GM12878 (cell line): ENCODE measurements around the gene BBC3. TPM values are rescaled to one million over a fixed set of nuclear protein-coding genes. Genes with fewer than 3 reads are reported as not detected.

Source experiments
- ATF7 ChIP-seq: fragments of 450-650 bp; IDR thresholded peaks from 2 replicates; pipeline ENCODE4 v1.6.1; 2016; ENCODE audit warnings: low read depth, mild to moderate bottlenecking
- BCL11A ChIP-seq: IDR thresholded peaks from 2 replicates; pipeline ENCODE4 v1.6.1; 2011; ENCODE audit warnings: low read depth, low read length
- CHD1 ChIP-seq: IDR thresholded peaks from 2 replicates; pipeline ENCODE4 v1.6.1; 2012; ENCODE audit warnings: low read depth, low read length, improper control_type of control experiment
- CHD2 ChIP-seq: IDR thresholded peaks from 2 replicates; pipeline ENCODE4 v1.6.1; 2011; ENCODE audit warnings: low read depth, low read length, improper control_type of control experiment, borderline replicate concordance
- CHD4 ChIP-seq: fragments of 200-600 bp; sonication (generic); IDR thresholded peaks from 2 replicates; pipeline ENCODE4 v1.6.1; 2016; ENCODE audit warnings: mild to moderate bottlenecking
- CREM ChIP-seq: IDR thresholded peaks from 2 replicates; pipeline ENCODE4 v1.6.1; 2014; ENCODE audit warnings: antibody characterized with exemption, low read depth
- DPF2 ChIP-seq: fragments of 450-650 bp; IDR thresholded peaks from 2 replicates; pipeline ENCODE4 v1.6.1; 2017; ENCODE audit warnings: mild to moderate bottlenecking
- EGR1 ChIP-seq, 2 experiments: IDR thresholded peaks; 1 replicate in 1 of 2; 2 replicates in 1 of 2; pipeline ENCODE4 v1.6.1; 2011 to 2012; ENCODE audit warnings: low read depth in 2 of 2, low read length in 2 of 2, borderline replicate concordance in 1 of 2, mild to moderate bottlenecking in 1 of 2, moderate library complexity in 1 of 2
- ETV6 ChIP-seq, 2 experiments: fragments of 450-650 bp in 1 of 2; IDR thresholded peaks in 1 of 2; conservative IDR thresholded peaks in 1 of 2; 2 replicates each; pipeline ENCODE4 v1.6.1; 2014; ENCODE audit warnings: antibody characterized with exemption in 1 of 2, borderline replicate concordance in 1 of 2, low read depth in 1 of 2, mild to moderate bottlenecking in 1 of 2, moderate library complexity in 1 of 2
- IRF3 ChIP-seq: fragments of 450-650 bp; IDR thresholded peaks from 2 replicates; pipeline ENCODE4 v1.6.1; 2014; ENCODE audit warnings: mild to moderate bottlenecking
- JUND ChIP-seq: IDR thresholded peaks from 2 replicates; pipeline ENCODE4 v1.6.1; 2012; ENCODE audit warnings: low read depth, mild to moderate bottlenecking, low read length, improper control_type of control experiment, moderate library complexity
- KDM1A ChIP-seq: fragments of 200-600 bp; sonication (generic); IDR thresholded peaks from 2 replicates; pipeline ENCODE4 v1.6.1; 2016; ENCODE audit warnings: borderline replicate concordance
- MEF2B ChIP-seq: fragments of 450-650 bp; IDR thresholded peaks from 2 replicates; pipeline ENCODE4 v1.6.1; 2018; ENCODE audit warnings: mild to moderate bottlenecking, moderate library complexity; ENCODE audit not compliant: partially characterized antibody, poor library complexity, severe bottlenecking
- MTA3 ChIP-seq: IDR thresholded peaks from 2 replicates; pipeline ENCODE4 v1.6.1; 2012; ENCODE audit warnings: low read length, inconsistent platforms, borderline replicate concordance
- MYB ChIP-seq: fragments of 150-350 bp; IDR thresholded peaks from 2 replicates; pipeline ENCODE4 v1.6.1; 2014; ENCODE audit warnings: mild to moderate bottlenecking, low read depth, low read length, borderline replicate concordance
- NFIC ChIP-seq: IDR thresholded peaks from 2 replicates; pipeline ENCODE4 v1.6.1; 2012; ENCODE audit warnings: low read depth, mild to moderate bottlenecking, inconsistent platforms, low read length, moderate library complexity
- NFXL1 ChIP-seq: fragments of 450-650 bp; IDR thresholded peaks from 2 replicates; pipeline ENCODE4 v1.6.1; 2017; ENCODE audit warnings: antibody characterized with exemption, mild to moderate bottlenecking, borderline replicate concordance
- NR2F1 ChIP-seq: fragments of 450-650 bp; conservative IDR thresholded peaks from 2 replicates; pipeline ENCODE4 v1.6.1; 2017; ENCODE audit warnings: mild to moderate bottlenecking
- PBX3 ChIP-seq: IDR thresholded peaks from 2 replicates; pipeline ENCODE4 v1.6.1; 2011; ENCODE audit warnings: mild to moderate bottlenecking, low read depth, low read length, moderate library complexity; ENCODE audit not compliant: insufficient replicate concordance
- POU2F2 ChIP-seq: IDR thresholded peaks from 3 replicates; pipeline ENCODE4 v1.6.1; 2011; ENCODE audit warnings: low read depth, mild to moderate bottlenecking, low read length, borderline replicate concordance
- RAD51 ChIP-seq: fragments of 450-650 bp; IDR thresholded peaks from 2 replicates; pipeline ENCODE4 v1.6.1; 2016; ENCODE audit warnings: moderate library complexity, mild to moderate bottlenecking, inconsistent platforms
- RELA ChIP-seq: fragments of 450-650 bp; IDR thresholded peaks from 2 replicates; pipeline ENCODE4 v1.8.0; 2014; ENCODE audit warnings: borderline replicate concordance; ENCODE audit not compliant: partially characterized antibody
- SIX5 ChIP-seq: IDR thresholded peaks from 2 replicates; pipeline ENCODE4 v1.6.1; 2011; ENCODE audit warnings: mild to moderate bottlenecking, low read depth, low read length, moderate library complexity; ENCODE audit not compliant: severe bottlenecking
- SKIL ChIP-seq: fragments of 450-650 bp; IDR thresholded peaks from 2 replicates; pipeline ENCODE4 v1.6.1; 2017; ENCODE audit warnings: mild to moderate bottlenecking, low read depth, inconsistent platforms; ENCODE audit not compliant: poor library complexity, severe bottlenecking
- SREBF2 ChIP-seq: IDR thresholded peaks from 2 replicates; pipeline ENCODE4 v1.6.1; 2012; ENCODE audit warnings: mild to moderate bottlenecking, low read length
- TARDBP ChIP-seq: IDR thresholded peaks from 2 replicates; pipeline ENCODE4 v1.6.1; 2016; ENCODE audit warnings: borderline replicate concordance
- WRNIP1 ChIP-seq: IDR thresholded peaks from 2 replicates; pipeline ENCODE4 v1.6.1; 2011; ENCODE audit warnings: low read depth, low read length, improper control_type of control experiment, borderline replicate concordance
- YY1 ChIP-seq: IDR thresholded peaks from 2 replicates; pipeline ENCODE4 v1.6.1; 2011; ENCODE audit warnings: low read depth, mild to moderate bottlenecking, low read length
- polyA plus RNA-seq, 11 experiments: library from polyadenylated mRNA; depleted of rRNA in 4 of 11; unstranded in 6 of 11; stranded (reverse) in 5 of 11; fragments of >200 nt; fragmentation: Nextera tagmentation in 4 of 11; fragmentation: Illumina TruSeq in 1 of 11; extraction: Ambion mirVana in 4 of 11; extraction: Trizol in 1 of 11; gene quantifications; 1 replicate in 1 of 11; 2 replicates in 10 of 11; pipeline versions ENCODE4 v1.2.1 to v1.2.3, GENCODE V29; 2011 to 2016; ENCODE audit warnings: inconsistent platforms in 2 of 11, missing spikeins in 2 of 11, low read depth in 1 of 11
- total RNA-seq, 4 experiments: library from RNA; depleted of rRNA in 3 of 4; stranded (reverse); fragments of >200 nt in 3 of 4; fragmentation: Illumina TruSeq in 1 of 4; extraction: Trizol in 1 of 4; gene quantifications; 2 replicates each; pipeline versions ENCODE4 v1.2.1 to v1.2.3, GENCODE V29; 2013 to 2021

The BBC3 gene
- total and polyA plus RNA-seq, 10 of the 15 experiments (the other 5 are each of a cell fraction or from before 2014, with no cell fraction given): 0.10 to 17.9 (median 7.5) TPM

- TF ChIP-seq MEF2B (no peak), IRF3 (no peak), BCL11A (no peak), SIX5 (no peak), YY1 (peak; percentile 91), RAD51 (no peak), JUND (peak; percentile 72), NFXL1 (no peak), SREBF2 (no peak), TARDBP (no peak), EGR1 (IDR thresholded peaks at IDR 0.05; ENCODE audit: borderline replicate concordance in 1 of 2, low read depth in 2 of 2, low read length in 2 of 2) (peak in 1 of 2 experiments; percentile 45; a peak in 1 of 3 replicates), CREM (no peak; the same call in none of the 2 replicates), MTA3 (no peak), ETV6 (conservative IDR thresholded peaks at IDR 0.05 in 1 of 2, IDR thresholded peaks at IDR 0.05 in 1 of 2; ENCODE audit: borderline replicate concordance in 1 of 2, low read depth in 1 of 2) (no peak), WRNIP1 (no peak), RELA (no peak), CHD1 (no peak), POU2F2 (no peak), SKIL (no peak), KDM1A (no peak), NR2F1 (no peak), MYB (no peak), NFIC (no peak), CHD2 (peak; percentile 25; the same call in 1 of the 2 replicates), CHD4 (no peak), PBX3 (peak; percentile 49), DPF2 (0 out of 2 replicates have a peak, but pooled peaks have one; percentile 36), ATF7 (peak; percentile 98)
Observed at GRCh38 chr19:47240996-47241918, 10.3 kb upstream of the BBC3 start (continued).
